ENCODE data around the gene TLR4.

- no peak for TF ChIP-seq CTCF (conservative IDR thresholded peaks at IDR 0.05 in 1 of 2, IDR thresholded peaks at IDR 0.05 in 1 of 2; ENCODE audit: extremely low read depth in 1 of 2, insufficient read depth in 1 of 2, low read depth in 1 of 2, low read length in 2 of 2)
- TF ChIP-seq EZH2 (IDR thresholded peaks at IDR 0.05; ENCODE audit: borderline replicate concordance, low read length) = no peak
Measured at GRCh38 chr9:117725426-117725887, 21.3 kb downstream of the TLR4 start.

Data from mammary epithelial cell (primary cell).